A549 (cell line): ENCODE measurements around the gene CDC42SE2.
"Not testable (repeated sequence)": the region's sequence is repeated elsewhere in the genome, so short reads cannot be mapped to it uniquely, and the experiment has no call there.

Source experiments
- BHLHE40 ChIP-seq: IDR thresholded peaks from 2 replicates; pipeline ENCODE4 v1.6.1; 2012; ENCODE audit warnings: low read depth, low read length, inconsistent platforms
- FOSL2 ChIP-seq, 2 experiments: fragments of 450-650 bp in 1 of 2; fragments of >200 bp in 1 of 2; sonication (Bioruptor Twin) in 1 of 2; formaldehyde crosslinking; IDR thresholded peaks; 2 replicates each; pipeline versions ENCODE4 v1.5.0 to v1.6.1; 2016 to 2020; ENCODE audit warnings: mild to moderate bottlenecking in 1 of 2, moderate library complexity in 1 of 2
- HOXB13 ChIP-seq: fragments of 250-450 bp; sonication (Bioruptor Pico); IDR thresholded peaks from 2 replicates; pipeline ENCODE4 v1.5.0; 2020; ENCODE audit warnings: low read depth, mild to moderate bottlenecking, moderate library complexity
- JUNB ChIP-seq: fragments of >200 bp; sonication (Bioruptor Twin); formaldehyde crosslinking; IDR thresholded peaks from 2 replicates; pipeline ENCODE4 v1.6.1; 2016
- MYC ChIP-seq: IDR thresholded peaks from 2 replicates; pipeline ENCODE4 v1.6.1; 2012; ENCODE audit warnings: mild to moderate bottlenecking, inconsistent platforms, low read length, improper control_type of control experiment, borderline replicate concordance
- POLR2A ChIP-seq: IDR thresholded peaks from 2 replicates; pipeline ENCODE4 v1.6.1; 2012; ENCODE audit warnings: mild to moderate bottlenecking, low read length
- POLR2AphosphoS2 ChIP-seq: conservative IDR thresholded peaks from 2 replicates; pipeline ENCODE4 v1.6.1; 2012; ENCODE audit warnings: low read length, improper control_type of control experiment, inconsistent platforms
- RNF2 ChIP-seq: fragments of 200-600 bp; sonication (generic); IDR thresholded peaks from 2 replicates; pipeline ENCODE4 v1.6.1; 2016; ENCODE audit warnings: low read depth, mild to moderate bottlenecking, antibody characterized with exemption, moderate library complexity, borderline replicate concordance
- TP53 ChIP-seq: fragments of 250-450 bp; sonication (Bioruptor Pico); IDR thresholded peaks from 2 replicates; pipeline ENCODE4 v1.5.0; 2021; ENCODE audit warnings: mild to moderate bottlenecking, moderate library complexity
- ZC3H11A ChIP-seq: fragments of 450-650 bp; IDR thresholded peaks from 2 replicates; pipeline ENCODE4 v1.6.1; 2014; ENCODE audit warnings: antibody characterized with exemption, mild to moderate bottlenecking
- TF ChIP-seq, protein P1 (sequence below): fragments of >200 bp; sonication (Bioruptor Twin); formaldehyde crosslinking; IDR thresholded peaks from 3 replicates; pipeline ENCODE4 v1.5.1; 2016
- TF ChIP-seq, protein P2 (sequence below): fragments of 200-600 bp; sonication (generic); IDR thresholded peaks from 2 replicates; pipeline ENCODE4 v1.6.1; 2016; ENCODE audit warnings: antibody characterized with exemption, mild to moderate bottlenecking, moderate library complexity
- TF ChIP-seq, protein P3 (sequence below): fragments of 150-350 bp; IDR thresholded peaks from 2 replicates; pipeline ENCODE4 v1.6.1; 2014; ENCODE audit warnings: low read depth, mild to moderate bottlenecking, low read length

DNA sequence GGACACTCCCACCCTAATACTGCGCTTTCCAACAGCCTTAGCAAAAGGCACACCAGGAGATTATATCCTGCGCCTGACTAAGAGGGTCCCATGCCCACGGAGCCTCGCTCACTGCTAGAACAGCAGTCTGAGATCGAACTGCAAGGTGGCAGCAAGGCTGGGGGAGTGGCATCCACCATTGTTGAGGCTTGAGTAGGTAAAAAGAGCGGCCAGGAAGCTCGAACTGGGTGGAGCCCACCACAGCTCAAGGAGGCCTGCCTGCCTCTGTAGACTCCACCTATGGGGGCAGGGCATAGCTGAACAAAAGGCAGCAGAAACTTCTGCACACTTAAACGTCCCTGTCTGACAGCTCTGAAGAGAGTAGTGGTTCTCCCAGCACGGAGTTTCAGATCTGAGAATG, 80.4 kb downstream of the CDC42SE2 start:
- TF ChIP-seq, protein P1, sequence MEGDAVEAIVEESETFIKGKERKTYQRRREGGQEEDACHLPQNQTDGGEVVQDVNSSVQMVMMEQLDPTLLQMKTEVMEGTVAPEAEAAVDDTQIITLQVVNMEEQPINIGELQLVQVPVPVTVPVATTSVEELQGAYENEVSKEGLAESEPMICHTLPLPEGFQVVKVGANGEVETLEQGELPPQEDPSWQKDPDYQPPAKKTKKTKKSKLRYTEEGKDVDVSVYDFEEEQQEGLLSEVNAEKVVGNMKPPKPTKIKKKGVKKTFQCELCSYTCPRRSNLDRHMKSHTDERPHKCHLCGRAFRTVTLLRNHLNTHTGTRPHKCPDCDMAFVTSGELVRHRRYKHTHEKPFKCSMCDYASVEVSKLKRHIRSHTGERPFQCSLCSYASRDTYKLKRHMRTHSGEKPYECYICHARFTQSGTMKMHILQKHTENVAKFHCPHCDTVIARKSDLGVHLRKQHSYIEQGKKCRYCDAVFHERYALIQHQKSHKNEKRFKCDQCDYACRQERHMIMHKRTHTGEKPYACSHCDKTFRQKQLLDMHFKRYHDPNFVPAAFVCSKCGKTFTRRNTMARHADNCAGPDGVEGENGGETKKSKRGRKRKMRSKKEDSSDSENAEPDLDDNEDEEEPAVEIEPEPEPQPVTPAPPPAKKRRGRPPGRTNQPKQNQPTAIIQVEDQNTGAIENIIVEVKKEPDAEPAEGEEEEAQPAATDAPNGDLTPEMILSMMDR: not testable (repeated sequence)
- TF ChIP-seq JUNB; BHLHE40; RNF2; HOXB13; POLR2AphosphoS2; POLR2A; FOSL2 (IDR thresholded peaks at IDR 0.05); FOSL2 (CRISPR knock-in tag; IDR thresholded peaks at IDR 0.05); MYC; TP53; ZC3H11A: not testable (repeated sequence)
- TF ChIP-seq, protein P2, sequence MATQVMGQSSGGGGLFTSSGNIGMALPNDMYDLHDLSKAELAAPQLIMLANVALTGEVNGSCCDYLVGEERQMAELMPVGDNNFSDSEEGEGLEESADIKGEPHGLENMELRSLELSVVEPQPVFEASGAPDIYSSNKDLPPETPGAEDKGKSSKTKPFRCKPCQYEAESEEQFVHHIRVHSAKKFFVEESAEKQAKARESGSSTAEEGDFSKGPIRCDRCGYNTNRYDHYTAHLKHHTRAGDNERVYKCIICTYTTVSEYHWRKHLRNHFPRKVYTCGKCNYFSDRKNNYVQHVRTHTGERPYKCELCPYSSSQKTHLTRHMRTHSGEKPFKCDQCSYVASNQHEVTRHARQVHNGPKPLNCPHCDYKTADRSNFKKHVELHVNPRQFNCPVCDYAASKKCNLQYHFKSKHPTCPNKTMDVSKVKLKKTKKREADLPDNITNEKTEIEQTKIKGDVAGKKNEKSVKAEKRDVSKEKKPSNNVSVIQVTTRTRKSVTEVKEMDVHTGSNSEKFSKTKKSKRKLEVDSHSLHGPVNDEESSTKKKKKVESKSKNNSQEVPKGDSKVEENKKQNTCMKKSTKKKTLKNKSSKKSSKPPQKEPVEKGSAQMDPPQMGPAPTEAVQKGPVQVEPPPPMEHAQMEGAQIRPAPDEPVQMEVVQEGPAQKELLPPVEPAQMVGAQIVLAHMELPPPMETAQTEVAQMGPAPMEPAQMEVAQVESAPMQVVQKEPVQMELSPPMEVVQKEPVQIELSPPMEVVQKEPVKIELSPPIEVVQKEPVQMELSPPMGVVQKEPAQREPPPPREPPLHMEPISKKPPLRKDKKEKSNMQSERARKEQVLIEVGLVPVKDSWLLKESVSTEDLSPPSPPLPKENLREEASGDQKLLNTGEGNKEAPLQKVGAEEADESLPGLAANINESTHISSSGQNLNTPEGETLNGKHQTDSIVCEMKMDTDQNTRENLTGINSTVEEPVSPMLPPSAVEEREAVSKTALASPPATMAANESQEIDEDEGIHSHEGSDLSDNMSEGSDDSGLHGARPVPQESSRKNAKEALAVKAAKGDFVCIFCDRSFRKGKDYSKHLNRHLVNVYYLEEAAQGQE: not testable (repeated sequence)
- TF ChIP-seq, protein P3, sequence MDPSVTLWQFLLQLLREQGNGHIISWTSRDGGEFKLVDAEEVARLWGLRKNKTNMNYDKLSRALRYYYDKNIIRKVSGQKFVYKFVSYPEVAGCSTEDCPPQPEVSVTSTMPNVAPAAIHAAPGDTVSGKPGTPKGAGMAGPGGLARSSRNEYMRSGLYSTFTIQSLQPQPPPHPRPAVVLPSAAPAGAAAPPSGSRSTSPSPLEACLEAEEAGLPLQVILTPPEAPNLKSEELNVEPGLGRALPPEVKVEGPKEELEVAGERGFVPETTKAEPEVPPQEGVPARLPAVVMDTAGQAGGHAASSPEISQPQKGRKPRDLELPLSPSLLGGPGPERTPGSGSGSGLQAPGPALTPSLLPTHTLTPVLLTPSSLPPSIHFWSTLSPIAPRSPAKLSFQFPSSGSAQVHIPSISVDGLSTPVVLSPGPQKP: not testable (repeated sequence)
